Mesenchymal stem cell (in vitro differentiated cells and primary cell): ENCODE results near the gene IL1RAPL1.

Experiments used
- DNase-seq: peaks from one replicate; pipeline ENCODE4 v3.0.0-alpha.2; 2013
- H2AFZ ChIP-seq: one replicate; pipeline ENCODE4 v1.6.1; 2013; ENCODE audit warnings: low read depth, mild to moderate bottlenecking, control low read depth, inconsistent platforms, low read length, moderate library complexity
- H2AK5ac ChIP-seq: 2 replicates; pipeline ENCODE4 v1.6.1; 2013; ENCODE audit warnings: low read length, moderate library complexity, mild to moderate bottlenecking, inconsistent platforms; ENCODE audit not compliant: severe bottlenecking
- H2BK120ac ChIP-seq: one replicate; pipeline ENCODE4 v1.6.1; 2013; ENCODE audit warnings: low read depth, mild to moderate bottlenecking, inconsistent platforms, low read length, moderate library complexity
- H2BK12ac ChIP-seq, 2 experiments: one replicate each; pipeline ENCODE4 v1.6.1; 2013; ENCODE audit warnings: inconsistent platforms in 2 of 2, low read length in 2 of 2, mild to moderate bottlenecking in 2 of 2, moderate library complexity in 2 of 2, control low read depth in 1 of 2
- H2BK15ac ChIP-seq: one replicate; pipeline ENCODE4 v1.6.1; 2013; ENCODE audit warnings: mild to moderate bottlenecking, low read depth, inconsistent platforms; ENCODE audit not compliant: poor library complexity, severe bottlenecking
- H2BK5ac ChIP-seq: 2 replicates; pipeline ENCODE4 v1.6.1; 2013; ENCODE audit warnings: low read depth, mild to moderate bottlenecking, low read length, control low read depth, inconsistent platforms; ENCODE audit not compliant: poor library complexity, severe bottlenecking
- H3K14ac ChIP-seq, 2 experiments: one replicate each; pipeline ENCODE4 v1.6.1; 2013; ENCODE audit warnings: inconsistent platforms in 2 of 2, low read length in 2 of 2, control low read depth in 1 of 2, mild to moderate bottlenecking in 1 of 2, moderate library complexity in 1 of 2
- H3K18ac ChIP-seq, 2 experiments: one replicate each; pipeline ENCODE4 v1.6.1; 2013; ENCODE audit warnings: inconsistent platforms in 2 of 2, low read length in 2 of 2, control low read depth in 1 of 2, low read depth in 1 of 2, mild to moderate bottlenecking in 1 of 2
- H3K23ac ChIP-seq, 2 experiments: one replicate each; pipeline ENCODE4 v1.6.1; 2013; ENCODE audit warnings: inconsistent platforms in 2 of 2, low read length in 2 of 2, mild to moderate bottlenecking in 2 of 2, moderate library complexity in 2 of 2, control low read depth in 1 of 2
- H3K27ac ChIP-seq: 2 replicates; pipeline ENCODE4 v1.5.1; 2013; ENCODE audit warnings: mild to moderate bottlenecking, moderate library complexity, low read length, control low read depth, inconsistent platforms; ENCODE audit not compliant: poor library complexity, severe bottlenecking
- H3K27me3 ChIP-seq, 2 experiments: 2 replicates each; pipeline versions ENCODE4 v1.6.1 to v1.7.0; 2013; ENCODE audit warnings: low read length in 2 of 2, mild to moderate bottlenecking in 2 of 2, moderate library complexity in 2 of 2, control low read depth in 1 of 2, inconsistent platforms in 1 of 2; ENCODE audit not compliant: control insufficient read depth in 1 of 2, insufficient read depth in 1 of 2
- H3K36me3 ChIP-seq, 2 experiments: 2 replicates each; pipeline versions ENCODE4 v1.6.1 to v1.7.0; 2013; ENCODE audit warnings: low read length in 2 of 2, control low read depth in 1 of 2, inconsistent platforms in 1 of 2, low read depth in 1 of 2, mild to moderate bottlenecking in 1 of 2; ENCODE audit not compliant: insufficient read depth in 2 of 2, control insufficient read depth in 1 of 2
- H3K4ac ChIP-seq, 2 experiments: one replicate each; pipeline ENCODE4 v1.6.1; 2013; ENCODE audit warnings: inconsistent platforms in 2 of 2, low read length in 2 of 2, mild to moderate bottlenecking in 2 of 2, moderate library complexity in 2 of 2, control low read depth in 1 of 2, low read depth in 1 of 2
- H3K4me1 ChIP-seq: 2 replicates; pipeline ENCODE4 v1.6.1; 2013; ENCODE audit warnings: low read depth, low read length, control low read depth; ENCODE audit not compliant: control insufficient read depth, insufficient read depth
- H3K4me2 ChIP-seq: 2 replicates; pipeline ENCODE4 v1.6.1; 2013; ENCODE audit warnings: low read length, mild to moderate bottlenecking, inconsistent platforms; ENCODE audit not compliant: poor library complexity, severe bottlenecking
- H3K4me3 ChIP-seq, 2 experiments: 2 replicates each; pipeline versions ENCODE4 v1.5.1 to v1.7.0; 2013; ENCODE audit warnings: low read length in 2 of 2, mild to moderate bottlenecking in 2 of 2, control low read depth in 1 of 2, low read depth in 1 of 2; ENCODE audit not compliant: insufficient read depth in 1 of 2
- H3K79me1 ChIP-seq: replicated peaks from 2 replicates; pipeline ENCODE4 v1.6.1; 2013; ENCODE audit warnings: mild to moderate bottlenecking, control low read depth, low read length, inconsistent platforms; ENCODE audit not compliant: poor library complexity, severe bottlenecking
- H3K9ac ChIP-seq: 2 replicates; pipeline ENCODE4 v1.7.0; 2013; ENCODE audit warnings: mild to moderate bottlenecking, low read length, moderate library complexity
- H3K9me3 ChIP-seq: 2 replicates; pipeline ENCODE4 v1.7.0; 2013; ENCODE audit warnings: mild to moderate bottlenecking, low read length; ENCODE audit not compliant: control insufficient read depth
- H4K8ac ChIP-seq: one replicate; pipeline ENCODE4 v1.6.1; 2013; ENCODE audit warnings: inconsistent platforms, mild to moderate bottlenecking, low read length, moderate library complexity
- H4K91ac ChIP-seq: one replicate; pipeline ENCODE4 v1.6.1; 2013; ENCODE audit warnings: mild to moderate bottlenecking, low read length, inconsistent platforms
- WGBS: methylation state at CpG from one replicate; pipeline ENCODE4 v1.1.7; 2013; ENCODE audit warnings: mixed read lengths; 5-methylcytosine and 5-hydroxymethylcytosine counted together

Gene IL1RAPL1

DNA sequence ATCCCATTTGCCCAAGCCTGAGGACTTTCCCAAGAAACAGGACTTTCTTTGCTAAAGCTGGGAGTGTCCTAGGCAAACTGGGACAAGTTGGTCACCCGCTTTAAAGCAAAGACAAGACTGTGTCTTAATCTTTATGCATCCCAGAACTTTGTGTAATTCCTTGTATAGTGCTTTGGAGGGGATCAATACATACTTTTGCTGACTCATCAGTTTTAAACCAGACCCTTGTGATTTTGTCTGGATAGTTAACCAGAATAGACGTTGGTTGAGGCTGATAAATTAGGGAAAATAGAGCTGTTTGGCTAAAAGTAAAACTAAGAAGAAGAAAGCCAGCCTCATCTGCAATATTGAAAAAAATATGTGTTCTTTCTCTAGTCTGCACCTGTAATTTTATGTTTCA is 82.8 kb downstream of the IL1RAPL1 start:
- H3K27ac ChIP-seq: no peak overlapping the region
- no peak overlapping the region for H2BK12ac ChIP-seq
- H3K14ac ChIP-seq: no peak overlapping the region
- no peak overlapping the region for H2BK5ac ChIP-seq
- no peak overlapping the region for H3K9ac ChIP-seq
- DNase-seq: no peak
- H2AK5ac ChIP-seq: no peak overlapping the region
- 50% methylated on average over 1 of the region's 2 CpGs for WGBS
- H3K23ac ChIP-seq: no peak overlapping the region
- H2BK120ac ChIP-seq: no peak overlapping the region
- H3K36me3 ChIP-seq: no peaks in the 10 kb centered on the region
- no peak overlapping the region for H2AFZ ChIP-seq
- no peak overlapping the region for H3K18ac ChIP-seq
- H3K4me3 ChIP-seq: no peak overlapping the region
- H3K4ac ChIP-seq: no peak overlapping the region
- H3K4me2 ChIP-seq: no peak overlapping the region
- no peak overlapping the region for H4K8ac ChIP-seq
- H3K27me3 ChIP-seq: no peaks in the 10 kb centered on the region
- no peaks in the 10 kb centered on the region for H3K79me1 ChIP-seq
- no peaks in the 10 kb centered on the region for H3K4me1 ChIP-seq
- no peaks in the 10 kb centered on the region for H3K9me3 ChIP-seq
- no peak overlapping the region for H4K91ac ChIP-seq
- H2BK15ac ChIP-seq: no peak overlapping the region

DNA sequence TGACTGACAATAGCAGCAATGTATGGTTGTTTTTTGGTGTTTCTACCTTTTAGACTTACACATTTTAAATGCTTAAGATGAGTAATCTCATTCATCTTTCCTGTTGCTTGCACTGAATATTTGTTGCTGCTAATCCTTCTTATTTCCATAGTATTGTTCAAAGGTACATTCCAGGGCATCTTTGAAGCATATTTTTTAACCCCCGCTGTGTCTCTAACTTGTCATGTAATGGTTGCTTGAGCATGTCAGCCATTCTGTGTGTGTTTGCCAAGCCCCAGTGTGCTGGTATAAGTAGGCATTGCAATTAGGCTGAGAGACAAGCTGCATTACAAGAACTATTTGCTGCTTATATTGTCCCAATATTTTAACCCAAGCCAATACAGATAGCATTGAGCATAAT is 87.9 kb downstream of the IL1RAPL1 start:
- H3K18ac ChIP-seq: no peak overlapping the region
- no peaks in the 10 kb centered on the region for H3K36me3 ChIP-seq
- no peak for DNase-seq
- no peak overlapping the region for H3K23ac ChIP-seq
- H3K4ac ChIP-seq: no peak overlapping the region
- H3K14ac ChIP-seq: no peak overlapping the region
- H4K91ac ChIP-seq: no peak overlapping the region
- no peak overlapping the region for H3K27ac ChIP-seq
- H2BK15ac ChIP-seq: no peak overlapping the region
- H2BK12ac ChIP-seq: no peak overlapping the region
- no peak overlapping the region for H2BK120ac ChIP-seq
- H2BK5ac ChIP-seq: no peak overlapping the region
- H3K9ac ChIP-seq: no peak overlapping the region
- H3K4me1 ChIP-seq: no peaks in the 10 kb centered on the region
- no peak overlapping the region for H3K4me2 ChIP-seq
- no peak overlapping the region for H3K4me3 ChIP-seq
- no peaks in the 10 kb centered on the region for H3K79me1 ChIP-seq
- H2AK5ac ChIP-seq: no peak overlapping the region
- no peak overlapping the region for H2AFZ ChIP-seq
- no peaks in the 10 kb centered on the region for H3K9me3 ChIP-seq
- no peaks in the 10 kb centered on the region for H3K27me3 ChIP-seq
- 0% methylated on average over 1 of the region's 1 CpG for WGBS
- no peak overlapping the region for H4K8ac ChIP-seq

DNA sequence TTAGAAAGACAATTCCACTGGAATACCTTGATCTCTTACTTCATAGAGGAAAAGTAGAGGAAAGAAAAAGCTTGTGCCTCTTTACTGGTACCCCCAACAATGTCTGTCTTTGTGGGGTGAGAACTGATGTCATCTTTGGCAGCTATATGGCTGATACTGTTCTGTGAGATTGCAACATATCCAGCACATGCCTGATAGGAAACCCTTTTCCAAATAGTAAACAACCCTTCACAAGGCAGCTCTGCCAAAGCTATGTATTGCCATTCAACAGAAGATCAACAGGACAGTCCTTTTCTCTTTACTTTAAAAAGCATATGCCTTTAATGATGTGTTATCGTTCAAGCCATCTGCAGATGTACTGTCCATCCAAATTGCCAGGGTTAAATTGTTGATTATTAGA is 105.9 kb downstream of the IL1RAPL1 start:
- Histone ChIP-seq H3K79me1 (no peaks in the 10 kb centered on the region), H3K4me3 (no peak overlapping the region), H3K36me3 (no peaks in the 10 kb centered on the region), H3K9me3 (no peaks in the 10 kb centered on the region), H3K18ac (no peak overlapping the region), H2BK120ac (no peak overlapping the region), H3K14ac (no peak overlapping the region), H2BK5ac (no peak overlapping the region), H2AFZ (no peak overlapping the region), H3K27me3 (no peaks in the 10 kb centered on the region), H2BK12ac (no peak overlapping the region), H2AK5ac (no peak overlapping the region), H2BK15ac (no peak overlapping the region), H3K4me1 (no peaks in the 10 kb centered on the region), H3K23ac (no peak overlapping the region), H4K8ac (no peak overlapping the region), H4K91ac (no peak overlapping the region), H3K4me2 (no peak overlapping the region), H3K27ac (no peak overlapping the region), H3K9ac (no peak overlapping the region), H3K4ac (no peak overlapping the region)
- WGBS: no CpG with 5 or more reads among the region's 1 CpG
- no peak for DNase-seq

DNA sequence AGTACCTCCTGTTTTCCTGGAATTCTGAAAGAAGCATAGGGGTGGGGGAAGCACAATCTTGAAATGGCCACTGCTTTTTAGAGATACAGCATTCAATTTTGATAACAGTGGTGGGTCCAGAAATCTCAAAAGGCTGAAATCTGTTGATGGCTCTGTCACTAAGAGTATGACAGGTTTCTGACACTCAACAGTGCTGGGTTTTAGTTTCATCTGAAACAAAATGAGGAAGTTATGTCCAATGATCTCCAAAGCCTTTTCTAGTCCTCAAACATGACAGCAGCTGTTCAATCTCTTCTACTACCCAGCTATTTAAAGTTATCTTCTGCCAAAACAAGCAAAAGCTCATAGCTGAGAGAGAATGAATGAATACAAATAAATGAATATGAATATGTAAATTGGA is 110.5 kb downstream of the IL1RAPL1 start:
- Histone ChIP-seq H3K79me1 (no peaks in the 10 kb centered on the region), H2AK5ac (no peak overlapping the region), H3K23ac (no peak overlapping the region), H3K9ac (no peak overlapping the region), H3K4ac (no peak overlapping the region), H3K18ac (no peak overlapping the region), H2BK5ac (no peak overlapping the region), H4K91ac (no peak overlapping the region), H3K9me3 (no peaks in the 10 kb centered on the region), H2BK120ac (no peak overlapping the region), H3K14ac (no peak overlapping the region), H2BK15ac (no peak overlapping the region), H2AFZ (no peak overlapping the region), H3K4me3 (no peak overlapping the region), H3K27me3 (no peaks in the 10 kb centered on the region), H3K4me2 (no peak overlapping the region), H2BK12ac (no peak overlapping the region), H4K8ac (no peak overlapping the region), H3K36me3 (no peaks in the 10 kb centered on the region), H3K4me1 (no peaks in the 10 kb centered on the region), H3K27ac (no peak overlapping the region)
- no peak for DNase-seq
